Fibroblast of the aortic adventitia (primary cell): ENCODE measurements around the gene RIMBP3C. TPM values are rescaled to one million over a fixed set of nuclear protein-coding genes. Genes with fewer than 3 reads are reported as not detected.
"Not testable (repeated sequence)": the region's sequence is repeated elsewhere in the genome, so short reads cannot be mapped to it uniquely, and the experiment has no call there.

ENCODE experiments used
- DNase-seq: peaks from one replicate; pipeline ENCODE4 v3.0.0-alpha.2; 2010; ENCODE audit warnings: low read depth
- H3K4me3 ChIP-seq: 2 replicates; pipeline ENCODE4 v1.5.1; 2011; ENCODE audit warnings: low read depth, mild to moderate bottlenecking, control low read depth, low read length, moderate library complexity
- CTCF ChIP-seq: IDR thresholded peaks from 2 replicates; pipeline ENCODE4 v1.5.1; 2011; ENCODE audit warnings: mild to moderate bottlenecking, low read length, control low read depth, inconsistent platforms; ENCODE audit not compliant: insufficient read depth
- total RNA-seq: library from RNA; depleted of rRNA; stranded (reverse); fragments of >200 nt; gene quantifications from 2 replicates; pipeline ENCODE4 v1.2.3, GENCODE V29; 2012; ENCODE audit warnings: low replicate concordance

The RIMBP3C gene
- total RNA-seq, 1 donor = 0.63 TPM

- peak overlapping the region; percentile 85 for H3K4me3 ChIP-seq
- peak; percentile 37 for DNase-seq
- TF ChIP-seq CTCF = no peak
These were observed 17.2 kb upstream of the RIMBP3C start for GRCh38 chr22:21568347-21569075.

GRCh38 chr22:21567456-21568346 is 16.4 kb upstream of the RIMBP3C start, which contains the start of gene UBE2L3:
Gene UBE2L3, plus strand, starts transcription at chr22:21567714. Its CDS starts 31 bp downstream, at chr22:21567745.
- H3K4me3 ChIP-seq = peak within 1 kb of the TSS; percentile 85
- peak; percentile 73 for DNase-seq
- TF ChIP-seq CTCF = no peak

DNA sequence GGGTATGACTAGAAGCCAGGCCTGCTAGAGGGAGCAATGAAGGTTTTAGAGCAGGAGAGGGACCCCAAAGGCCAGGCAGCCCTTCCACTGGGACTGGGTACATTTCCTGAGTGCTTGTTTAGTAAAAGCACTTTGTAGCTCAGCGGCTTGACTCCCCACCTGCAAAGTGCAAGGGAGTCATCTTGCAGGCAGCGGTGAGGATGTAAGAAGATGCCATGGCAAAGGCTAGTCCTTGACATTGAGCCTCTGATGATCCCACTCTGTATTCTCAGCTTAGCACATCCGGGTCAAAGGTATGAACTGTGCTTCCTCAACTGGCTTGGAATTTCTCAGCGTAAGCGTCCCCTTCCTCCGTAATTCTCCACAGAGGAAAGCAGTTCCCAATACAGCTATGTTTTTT is 13.2 kb upstream of the RIMBP3C start:
- DNase-seq = no peak
- H3K4me3 ChIP-seq = no peak overlapping the region
- no peak for TF ChIP-seq CTCF

DNA sequence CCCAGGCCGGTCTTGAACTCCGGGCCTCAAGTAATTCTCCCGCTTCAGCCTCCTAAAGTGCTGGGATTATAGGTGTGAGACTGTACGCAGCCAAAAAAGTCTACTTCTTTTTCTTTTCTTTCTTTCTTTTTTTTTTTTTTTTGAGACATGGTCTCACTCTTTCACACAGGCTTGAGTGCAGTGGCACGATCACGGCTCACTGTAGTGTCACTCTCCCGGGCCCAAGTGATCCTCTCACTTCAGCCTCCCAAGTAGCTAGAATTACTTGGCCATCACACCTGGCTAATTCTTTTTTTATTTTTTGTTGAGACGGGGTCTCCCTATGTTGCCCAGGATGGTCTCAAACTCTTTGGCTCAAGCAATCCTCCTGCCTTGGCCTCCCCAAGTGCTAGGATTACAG is 12.7 kb upstream of the RIMBP3C start:
- no peak for DNase-seq
- no peak for TF ChIP-seq CTCF
- H3K4me3 ChIP-seq = no peak overlapping the region

DNA sequence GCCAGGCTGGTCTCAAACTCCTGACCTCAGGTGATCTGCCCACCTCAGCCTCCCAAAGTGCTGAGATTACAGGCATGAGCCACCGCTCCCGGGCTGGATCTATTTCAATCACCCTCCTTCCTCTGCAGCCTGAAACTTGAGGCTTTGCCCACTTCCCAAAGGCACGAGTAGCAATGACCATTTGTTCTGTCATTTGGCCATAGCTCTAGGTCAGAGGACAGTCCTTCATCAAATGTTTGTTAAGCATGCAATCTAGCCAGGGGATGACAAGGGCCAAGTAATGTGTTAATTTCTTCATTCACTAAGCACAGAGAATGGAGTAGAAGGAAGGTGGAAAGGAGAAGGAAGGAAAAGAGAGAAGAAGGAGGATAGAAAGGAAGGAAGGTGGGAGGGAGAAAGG is 9.4 kb upstream of the RIMBP3C start:
- DNase-seq, H3K4me3 ChIP-seq: not testable (repeated sequence)

- DNase-seq = not testable (repeated sequence)
These were observed 8.3 kb upstream of the RIMBP3C start for GRCh38 chr22:21559345-21560125.

GRCh38 chr22:21550678-21551047 is 598 bp downstream of the RIMBP3C start:
- not testable (repeated sequence) for DNase-seq, H3K4me3 ChIP-seq

More at GRCh38 chr22:21559345-21560125, 8.3 kb upstream of the RIMBP3C start:
- not testable (repeated sequence) for H3K4me3 ChIP-seq

- not testable (repeated sequence) for H3K4me3 ChIP-seq, DNase-seq
These were observed 1.1 kb downstream of the RIMBP3C start for GRCh38 chr22:21550008-21550677.

DNA sequence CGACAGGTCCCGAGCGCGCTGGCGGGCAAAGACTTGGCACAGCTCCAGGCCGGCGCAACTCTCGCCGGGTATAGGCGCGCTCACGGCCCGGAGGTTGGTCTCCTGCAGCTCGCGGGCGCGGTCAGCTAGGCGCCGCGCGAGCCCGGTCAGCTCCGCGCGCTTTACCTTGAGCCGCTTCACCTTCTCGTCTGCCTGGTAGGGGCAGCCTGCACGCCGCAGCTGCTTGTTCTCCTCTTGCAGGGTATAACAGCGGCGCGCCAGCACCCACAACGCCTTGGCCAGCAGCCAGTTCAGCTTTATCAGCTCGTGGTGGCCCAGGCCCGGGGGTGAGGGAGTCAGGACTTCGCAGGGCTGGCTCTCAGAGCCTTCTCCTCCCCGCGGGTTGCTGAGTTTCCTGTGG is 1.7 kb downstream of the RIMBP3C start:
- not testable (repeated sequence) for DNase-seq, H3K4me3 ChIP-seq

DNA sequence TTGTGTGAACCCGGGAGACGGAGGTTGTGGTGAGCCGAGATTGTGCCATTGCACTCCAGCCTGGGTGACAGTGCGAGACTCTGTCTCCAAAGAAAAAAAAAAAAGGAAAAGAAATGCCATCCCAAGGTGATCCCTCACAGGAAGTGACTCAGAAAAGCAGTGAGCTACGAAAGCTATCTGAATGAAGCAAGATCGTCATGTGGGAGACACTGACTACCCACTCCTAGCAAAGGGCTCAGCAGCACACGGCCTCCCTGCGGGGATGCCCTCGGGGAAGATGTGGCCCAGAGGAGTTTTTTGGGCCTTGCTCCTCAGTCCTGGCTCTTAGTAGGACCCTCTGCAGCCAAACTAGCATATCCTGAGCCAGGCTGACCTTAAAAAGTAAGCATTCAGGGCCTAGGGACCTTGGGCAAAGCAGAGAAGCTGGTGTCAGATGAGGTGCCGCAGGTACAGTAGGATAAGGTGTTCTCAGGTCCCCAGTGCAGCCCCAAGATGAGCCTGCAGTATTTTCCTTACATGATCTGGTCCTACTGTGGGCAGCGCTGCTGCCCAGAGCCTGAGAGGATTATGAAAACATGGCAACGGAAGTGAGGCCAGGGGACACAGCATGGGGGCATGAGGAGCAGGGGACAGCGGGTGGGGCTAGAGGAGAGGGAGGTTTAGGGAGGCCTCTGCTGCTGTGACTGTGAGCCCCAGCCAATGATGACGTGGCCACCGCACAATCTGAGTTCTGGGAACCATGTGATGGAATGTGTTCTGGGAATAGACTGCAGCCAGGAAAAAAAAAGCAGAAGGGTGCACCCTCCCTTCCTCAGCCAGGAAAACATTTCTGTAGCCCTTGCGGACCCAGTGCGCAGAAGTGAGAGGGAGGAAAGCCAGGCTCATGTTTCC is 6.6 kb downstream of the RIMBP3C start:
- H3K4me3 ChIP-seq, DNase-seq: not testable (repeated sequence)

GRCh38 chr22:21539862-21540261 is 11.4 kb downstream of the RIMBP3C start:
- DNase-seq, H3K4me3 ChIP-seq: not testable (repeated sequence)
